ENCODE data around the gene WDR41.

WDR41 gene

GRCh38 chr5:77443670-77444069 lies 48.4 kb downstream of the WDR41 start:
- no peak for DNase-seq

- no peak for DNase-seq
Observed at GRCh38 chr5:77438071-77438470, 54.0 kb downstream of the WDR41 start.

- no peak for DNase-seq
Observed at GRCh38 chr5:77437194-77437593, 54.9 kb downstream of the WDR41 start.

GRCh38 chr5:77431719-77432118 lies 60.4 kb downstream of the WDR41 start:
- DNase-seq: no peak

GRCh38 chr5:77431286-77431685 lies 60.8 kb downstream of the WDR41 start:
- no peak for DNase-seq

- no peak for DNase-seq
Observed at GRCh38 chr5:77430726-77431125, 61.4 kb downstream of the WDR41 start.

GRCh38 chr5:77428526-77428925 lies 63.6 kb downstream of the WDR41 start:
- DNase-seq: no peak

- no peak for DNase-seq
Observed at GRCh38 chr5:77427998-77428397, 64.1 kb downstream of the WDR41 start.

- DNase-seq: no peak
Observed at GRCh38 chr5:77426670-77427069, 65.4 kb downstream of the WDR41 start.

- DNase-seq: no peak
Observed at GRCh38 chr5:77425998-77426659, 66.0 kb downstream of the WDR41 start.

GRCh38 chr5:77425420-77425819 lies 66.7 kb downstream of the WDR41 start:
- no peak for DNase-seq

- DNase-seq: no peak
Observed at GRCh38 chr5:77424921-77425320, 67.2 kb downstream of the WDR41 start.

GRCh38 chr5:77423022-77423750 lies 68.9 kb downstream of the WDR41 start:
- no peak for DNase-seq

GRCh38 chr5:77420940-77421339 lies 71.2 kb downstream of the WDR41 start:
- DNase-seq: no peak

GRCh38 chr5:77419644-77420582 lies 72.2 kb downstream of the WDR41 start:
- DNase-seq: no peak

GRCh38 chr5:77418601-77419581 lies 73.2 kb downstream of the WDR41 start:
- no peak for DNase-seq

- no peak for DNase-seq
Observed at GRCh38 chr5:77418162-77418561, 74.0 kb downstream of the WDR41 start.

- DNase-seq: no peak
Observed at GRCh38 chr5:77413049-77413448, 79.1 kb downstream of the WDR41 start.

GRCh38 chr5:77409870-77410621 lies 82.1 kb downstream of the WDR41 start:
- DNase-seq: no peak

GRCh38 chr5:77407152-77407551 lies 85.0 kb downstream of the WDR41 start:
- no peak for DNase-seq

GRCh38 chr5:77402796-77403195 lies 89.3 kb downstream of the WDR41 start:
- no peak for DNase-seq

- DNase-seq: no peak
Observed at GRCh38 chr5:77400645-77401044, 91.5 kb downstream of the WDR41 start.
